ENCODE data around the gene DUS1L.

The DUS1L gene

DNA sequence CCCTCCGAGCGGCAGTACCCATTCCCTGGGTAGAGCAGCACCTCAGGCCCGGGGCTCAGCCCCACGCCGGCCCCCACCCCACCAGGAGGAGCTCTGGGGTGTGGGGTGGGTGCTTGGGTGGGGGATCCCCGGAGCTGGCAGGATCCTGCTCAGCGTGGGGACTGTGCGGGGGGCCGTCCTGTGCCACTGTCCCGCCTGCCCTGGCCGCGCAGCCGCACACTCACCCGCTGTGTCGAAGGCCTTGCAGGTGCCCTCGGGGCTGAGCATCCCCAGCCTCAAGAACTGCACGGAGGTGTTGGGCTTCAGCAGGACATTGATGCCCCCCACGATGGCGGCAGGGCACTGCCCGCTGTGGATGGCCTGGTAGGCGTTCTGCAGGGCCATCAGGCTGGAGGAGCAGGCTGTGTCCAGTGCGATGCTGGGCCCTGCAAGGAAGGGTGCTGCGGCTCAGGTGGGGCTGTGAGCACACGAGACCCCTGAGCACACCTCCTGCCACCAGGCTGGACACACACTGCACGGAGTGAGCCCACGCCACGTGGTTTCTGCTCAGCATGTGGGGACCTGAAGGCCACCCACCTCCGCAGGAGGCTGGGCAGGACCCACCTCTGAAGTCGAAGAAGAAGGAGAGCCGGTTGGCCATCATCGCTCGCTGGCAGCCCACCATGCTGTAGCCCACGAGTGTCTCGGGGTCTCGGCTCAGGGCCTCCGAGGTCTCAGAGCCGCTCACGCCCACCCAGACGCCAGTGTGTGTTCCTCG lies 27.6 kb upstream of the DUS1L start:
- ATAC-seq (ENCODE audit: insufficient read depth, low read depth), result no peak
- Histone ChIP-seq H3K9me3 (ENCODE audit: insufficient read depth, low read length, severe bottlenecking) (no peaks in the 10 kb centered on the region), H3K36me3 (ENCODE audit: insufficient read depth, low read length) (peaks cover 84% of the 10 kb centered on the region), H3K27ac (ENCODE audit: low read length) (no peak overlapping the region), H3K9ac (ENCODE audit: low read depth, low read length) (no peak overlapping the region), H3K79me2 (ENCODE audit: insufficient read depth, low read length) (peaks cover 68% of the 10 kb centered on the region), H2AFZ (ENCODE audit: low read depth, low read length) (no peak overlapping the region), H3K4me2 (ENCODE audit: insufficient read depth, low read length) (no peak overlapping the region), H4K20me1 (ENCODE audit: insufficient read depth, low read length) (peaks cover 75% of the 10 kb centered on the region), H3K27me3 (ENCODE audit: insufficient read depth, low read length, poor library complexity) (no peaks in the 10 kb centered on the region), H3K4me1 (ENCODE audit: insufficient read depth, low read length) (peaks cover 32% of the 10 kb centered on the region), H3K4me3 (ENCODE audit: low read depth in 1 of 2, low read length in 2 of 2) (no peak overlapping the region)
- TF ChIP-seq EZH2 (IDR thresholded peaks at IDR 0.05; ENCODE audit: borderline replicate concordance, low read depth, low read length, severe bottlenecking), result no peak
- TF ChIP-seq, protein P1, sequence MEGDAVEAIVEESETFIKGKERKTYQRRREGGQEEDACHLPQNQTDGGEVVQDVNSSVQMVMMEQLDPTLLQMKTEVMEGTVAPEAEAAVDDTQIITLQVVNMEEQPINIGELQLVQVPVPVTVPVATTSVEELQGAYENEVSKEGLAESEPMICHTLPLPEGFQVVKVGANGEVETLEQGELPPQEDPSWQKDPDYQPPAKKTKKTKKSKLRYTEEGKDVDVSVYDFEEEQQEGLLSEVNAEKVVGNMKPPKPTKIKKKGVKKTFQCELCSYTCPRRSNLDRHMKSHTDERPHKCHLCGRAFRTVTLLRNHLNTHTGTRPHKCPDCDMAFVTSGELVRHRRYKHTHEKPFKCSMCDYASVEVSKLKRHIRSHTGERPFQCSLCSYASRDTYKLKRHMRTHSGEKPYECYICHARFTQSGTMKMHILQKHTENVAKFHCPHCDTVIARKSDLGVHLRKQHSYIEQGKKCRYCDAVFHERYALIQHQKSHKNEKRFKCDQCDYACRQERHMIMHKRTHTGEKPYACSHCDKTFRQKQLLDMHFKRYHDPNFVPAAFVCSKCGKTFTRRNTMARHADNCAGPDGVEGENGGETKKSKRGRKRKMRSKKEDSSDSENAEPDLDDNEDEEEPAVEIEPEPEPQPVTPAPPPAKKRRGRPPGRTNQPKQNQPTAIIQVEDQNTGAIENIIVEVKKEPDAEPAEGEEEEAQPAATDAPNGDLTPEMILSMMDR (IDR thresholded peaks at IDR 0.05; ENCODE audit: borderline replicate concordance, extremely low read depth, low read length, poor library complexity, severe bottlenecking), result no peak
- DNase-seq, result no peak

DNA sequence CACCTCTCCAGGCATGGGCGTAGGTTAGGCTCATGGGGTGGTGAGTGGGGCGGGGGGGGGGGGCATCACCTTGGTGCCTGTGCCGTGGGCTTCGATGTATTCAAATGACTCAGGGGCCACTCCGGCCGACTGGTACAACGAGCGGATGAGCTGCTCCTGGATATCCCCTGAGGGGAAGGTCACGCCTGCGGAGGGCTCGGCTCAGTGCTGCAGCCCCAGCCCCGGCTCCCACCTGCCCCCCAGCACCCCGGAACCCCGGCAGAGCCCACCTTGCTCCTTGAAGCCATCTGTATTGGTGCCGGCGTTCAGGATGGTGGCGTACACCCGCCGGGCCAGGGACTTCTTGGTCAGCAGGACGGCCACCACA lies 27.0 kb upstream of the DUS1L start:
- no peak overlapping the region for H2AFZ ChIP-seq (ENCODE audit: low read depth, low read length)
- H3K4me1 ChIP-seq (ENCODE audit: insufficient read depth, low read length), result peaks cover 32% of the 10 kb centered on the region
- H3K27ac ChIP-seq (ENCODE audit: low read length), result no peak overlapping the region
- H3K36me3 ChIP-seq (ENCODE audit: insufficient read depth, low read length), result peaks cover 90% of the 10 kb centered on the region
- H3K9ac ChIP-seq (ENCODE audit: low read depth, low read length), result no peak overlapping the region
- H3K27me3 ChIP-seq (ENCODE audit: insufficient read depth, low read length, poor library complexity), result no peaks in the 10 kb centered on the region
- H3K9me3 ChIP-seq (ENCODE audit: insufficient read depth, low read length, severe bottlenecking), result no peaks in the 10 kb centered on the region
- ATAC-seq (ENCODE audit: insufficient read depth, low read depth), result no peak
- H3K4me2 ChIP-seq (ENCODE audit: insufficient read depth, low read length), result no peak overlapping the region
- peaks cover 63% of the 10 kb centered on the region for H3K79me2 ChIP-seq (ENCODE audit: insufficient read depth, low read length)
- H3K4me3 ChIP-seq (ENCODE audit: low read depth in 1 of 2, low read length in 2 of 2), result no peak overlapping the region
- peaks cover 79% of the 10 kb centered on the region for H4K20me1 ChIP-seq (ENCODE audit: insufficient read depth, low read length)
- no peak for DNase-seq
- TF ChIP-seq, protein P1 (IDR thresholded peaks at IDR 0.05; ENCODE audit: borderline replicate concordance, extremely low read depth, low read length, poor library complexity, severe bottlenecking), result no peak
- TF ChIP-seq EZH2 (IDR thresholded peaks at IDR 0.05; ENCODE audit: borderline replicate concordance, low read depth, low read length, severe bottlenecking), result no peak

DNA sequence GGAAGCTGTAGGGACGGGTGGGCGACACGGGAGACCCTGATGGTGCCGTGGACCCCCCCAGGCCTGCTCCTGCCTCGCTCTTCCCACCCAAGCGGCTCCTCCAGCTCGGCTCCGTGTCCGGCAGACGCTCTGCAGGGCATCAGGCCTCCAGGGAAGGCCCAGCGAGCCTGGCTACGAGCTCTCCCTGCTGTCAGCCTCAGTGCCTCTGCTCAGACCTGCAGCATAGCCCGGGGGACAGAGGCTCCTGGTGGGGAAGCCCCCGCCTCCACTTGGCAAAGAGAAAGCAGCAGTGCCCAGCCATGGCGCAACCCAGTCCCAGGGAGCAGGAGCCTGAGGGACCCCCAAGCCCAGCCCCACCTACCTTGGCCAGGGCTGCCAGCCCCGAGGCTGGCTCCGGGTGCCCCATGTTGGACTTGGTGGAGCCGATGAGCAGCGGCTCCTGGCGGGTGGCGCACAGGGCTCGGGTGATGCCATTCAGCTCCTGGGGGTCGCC lies 26.5 kb upstream of the DUS1L start:
- Histone ChIP-seq H3K79me2 (ENCODE audit: insufficient read depth, low read length) (peaks cover 58% of the 10 kb centered on the region), H2AFZ (ENCODE audit: low read depth, low read length) (no peak overlapping the region), H4K20me1 (ENCODE audit: insufficient read depth, low read length) (peaks cover 80% of the 10 kb centered on the region), H3K27ac (ENCODE audit: low read length) (no peak overlapping the region), H3K4me1 (ENCODE audit: insufficient read depth, low read length) (peaks cover 30% of the 10 kb centered on the region), H3K9me3 (ENCODE audit: insufficient read depth, low read length, severe bottlenecking) (no peaks in the 10 kb centered on the region), H3K4me3 (ENCODE audit: low read depth in 1 of 2, low read length in 2 of 2) (no peak overlapping the region), H3K9ac (ENCODE audit: low read depth, low read length) (no peak overlapping the region), H3K4me2 (ENCODE audit: insufficient read depth, low read length) (no peak overlapping the region), H3K27me3 (ENCODE audit: insufficient read depth, low read length, poor library complexity) (no peaks in the 10 kb centered on the region), H3K36me3 (ENCODE audit: insufficient read depth, low read length) (peaks cover 95% of the 10 kb centered on the region)
- DNase-seq (no peak), ATAC-seq (ENCODE audit: insufficient read depth, low read depth) (no peak)
- no peak for TF ChIP-seq EZH2 (IDR thresholded peaks at IDR 0.05; ENCODE audit: borderline replicate concordance, low read depth, low read length, severe bottlenecking)
- TF ChIP-seq, protein P1 (IDR thresholded peaks at IDR 0.05; ENCODE audit: borderline replicate concordance, extremely low read depth, low read length, poor library complexity, severe bottlenecking), result no peak

Measured in DND-41 (cell line).